Large intestine (tissue), 3 donors: ENCODE measurements around the gene POU2AF1. TPM values are rescaled to one million over a fixed set of nuclear protein-coding genes. Genes with fewer than 3 reads are reported as not detected.

ENCODE experiments used
- DNase-seq, 2 donors: peaks; one replicate each; pipeline versions ENCODE4 v3.0.0 to v3.0.0-alpha.2; 2013
- H3K27ac ChIP-seq: one replicate; pipeline ENCODE4 v1.5.1; 2013; ENCODE audit warnings: low read length
- H3K27me3 ChIP-seq: 2 replicates; pipeline ENCODE4 v1.6.1; 2013; ENCODE audit warnings: low read length; ENCODE audit not compliant: control insufficient read depth, insufficient read depth
- H3K36me3 ChIP-seq: 2 replicates; pipeline ENCODE4 v1.6.1; 2013; ENCODE audit warnings: low read length; ENCODE audit not compliant: control insufficient read depth, insufficient read depth
- H3K4me1 ChIP-seq: one replicate; pipeline ENCODE4 v1.6.1; 2013; ENCODE audit warnings: low read length; ENCODE audit not compliant: control insufficient read depth, insufficient read depth
- H3K4me3 ChIP-seq: one replicate; pipeline ENCODE4 v1.5.1; 2013; ENCODE audit warnings: low read length
- H3K9me3 ChIP-seq: one replicate; pipeline ENCODE4 v1.6.1; 2013; ENCODE audit warnings: mild to moderate bottlenecking, low read depth, low read length, moderate library complexity; ENCODE audit not compliant: control insufficient read depth
- WGBS: methylation state at CpG from one replicate; pipeline ENCODE4 v1.1.5; 2013; ENCODE audit warnings: low lambda C conversion rate; ENCODE audit not compliant: insufficient coverage; 5-methylcytosine and 5-hydroxymethylcytosine counted together
- polyA plus RNA-seq: library from polyadenylated mRNA; unstranded; fragments of 120-200 nt; gene quantifications from one replicate; pipeline ENCODE4 v1.2.1, GENCODE V29; 2013

POU2AF1 gene
- polyA plus RNA-seq, 1 donor, result 1.2 TPM

- H3K27ac ChIP-seq, result no peak overlapping the region
- DNase-seq, result no peak
- H3K36me3 ChIP-seq, result no peaks in the 10 kb centered on the region
- no CpG with 5 or more reads among the region's 5 CpGs for WGBS
- no peak overlapping the region for H3K4me3 ChIP-seq
- peaks cover 3% of the 10 kb centered on the region for H3K9me3 ChIP-seq
- peaks cover 66% of the 10 kb centered on the region for H3K4me1 ChIP-seq
- H3K27me3 ChIP-seq, result no peaks in the 10 kb centered on the region
These were observed 24.0 kb downstream of the POU2AF1 start for GRCh38 chr11:111355101-111355500.

DNA sequence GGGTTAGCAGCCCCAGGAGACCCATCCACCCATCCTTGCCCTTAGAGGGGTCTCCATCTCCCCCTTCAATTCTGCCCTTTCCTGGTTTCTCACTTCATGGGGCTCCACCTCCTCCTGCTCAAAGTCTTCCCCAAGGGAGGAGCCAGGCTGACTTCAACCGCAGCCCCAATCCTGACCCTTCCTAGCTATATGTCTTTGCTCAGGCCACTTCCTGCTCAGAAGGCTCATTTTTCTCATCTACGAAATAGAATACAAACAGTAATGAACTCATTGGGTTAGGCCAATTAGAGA lies 24.5 kb downstream of the POU2AF1 start:
- 67% methylated on average over 1 of the region's 2 CpGs for WGBS
- H3K36me3 ChIP-seq, result no peaks in the 10 kb centered on the region

GRCh38 chr11:111353776-111354600 lies 25.1 kb downstream of the POU2AF1 start:
- H3K9me3 ChIP-seq, result peaks cover 3% of the 10 kb centered on the region
- H3K36me3 ChIP-seq, result no peaks in the 10 kb centered on the region
- H3K27ac ChIP-seq, result no peak overlapping the region
- H3K4me1 ChIP-seq, result peaks cover 55% of the 10 kb centered on the region
- no peak overlapping the region for H3K4me3 ChIP-seq
- no peaks in the 10 kb centered on the region for H3K27me3 ChIP-seq
- 92% methylated on average over 1 of the region's 16 CpGs for WGBS
- DNase-seq, result no peak

More for the DNA sequence above, 24.5 kb downstream of the POU2AF1 start:
- no peak for DNase-seq
- H3K4me3 ChIP-seq, result no peak overlapping the region
- peaks cover 3% of the 10 kb centered on the region for H3K9me3 ChIP-seq
- H3K27ac ChIP-seq, result no peak overlapping the region
- no peaks in the 10 kb centered on the region for H3K27me3 ChIP-seq
- H3K4me1 ChIP-seq, result peaks cover 61% of the 10 kb centered on the region

GRCh38 chr11:111352935-111353710 lies 26.0 kb downstream of the POU2AF1 start:
- no peak for DNase-seq
- Histone ChIP-seq H3K9me3 (peaks cover 3% of the 10 kb centered on the region), H3K4me1 (peaks cover 47% of the 10 kb centered on the region), H3K4me3 (no peak overlapping the region), H3K36me3 (no peaks in the 10 kb centered on the region), H3K27ac (no peak overlapping the region), H3K27me3 (no peaks in the 10 kb centered on the region)
- 53% methylated on average over 2 of the region's 8 CpGs for WGBS

- no peak for DNase-seq
- Histone ChIP-seq H3K36me3 (no peaks in the 10 kb centered on the region), H3K9me3 (peaks cover 3% of the 10 kb centered on the region), H3K4me3 (no peak overlapping the region), H3K27me3 (no peaks in the 10 kb centered on the region), H3K27ac (no peak overlapping the region), H3K4me1 (peaks cover 39% of the 10 kb centered on the region)
- no CpG with 5 or more reads among the region's 9 CpGs for WGBS
These were observed 26.8 kb downstream of the POU2AF1 start for GRCh38 chr11:111352231-111352746.

- DNase-seq, result no peak
- no peak overlapping the region for H3K27ac ChIP-seq
- peaks cover 32% of the 10 kb centered on the region for H3K4me1 ChIP-seq
- H3K4me3 ChIP-seq, result no peak overlapping the region
- peaks cover 3% of the 10 kb centered on the region for H3K9me3 ChIP-seq
- WGBS, result 100% methylated on average over 1 of the region's 10 CpGs
- no peaks in the 10 kb centered on the region for H3K36me3 ChIP-seq
- no peaks in the 10 kb centered on the region for H3K27me3 ChIP-seq
These were observed 27.6 kb downstream of the POU2AF1 start for GRCh38 chr11:111351374-111352055.

GRCh38 chr11:111350811-111351210 lies 28.3 kb downstream of the POU2AF1 start:
- Histone ChIP-seq H3K9me3 (peaks cover 3% of the 10 kb centered on the region), H3K36me3 (no peaks in the 10 kb centered on the region), H3K4me1 (peaks cover 25% of the 10 kb centered on the region), H3K27ac (no peak overlapping the region), H3K4me3 (no peak overlapping the region), H3K27me3 (no peaks in the 10 kb centered on the region)
- no peak for DNase-seq
- no CpG with 5 or more reads among the region's 1 CpG for WGBS

- Histone ChIP-seq H3K36me3 (no peaks in the 10 kb centered on the region), H3K27me3 (no peaks in the 10 kb centered on the region), H3K4me1 (peaks cover 17% of the 10 kb centered on the region), H3K9me3 (peaks cover 1% of the 10 kb centered on the region), H3K27ac (no peak overlapping the region), H3K4me3 (no peak overlapping the region)
- no peak for DNase-seq
- no CpG with 5 or more reads among the region's 2 CpGs for WGBS
These were observed 29.8 kb downstream of the POU2AF1 start for GRCh38 chr11:111349191-111349695.

GRCh38 chr11:111348147-111348546 lies 30.9 kb downstream of the POU2AF1 start:
- peaks cover 7% of the 10 kb centered on the region for H3K4me1 ChIP-seq
- no peaks in the 10 kb centered on the region for H3K36me3 ChIP-seq
- H3K4me3 ChIP-seq, result no peak overlapping the region
- no peak for DNase-seq
- H3K9me3 ChIP-seq, result no peaks in the 10 kb centered on the region
- no peaks in the 10 kb centered on the region for H3K27me3 ChIP-seq
- WGBS, result 100% methylated on average over 3 of the region's 3 CpGs
- H3K27ac ChIP-seq, result no peak overlapping the region

GRCh38 chr11:111347723-111348115 lies 31.4 kb downstream of the POU2AF1 start:
- DNase-seq, result no peak
- WGBS, result no CpG with 5 or more reads among the region's 3 CpGs
- H3K27ac ChIP-seq, result no peak overlapping the region
- H3K4me1 ChIP-seq, result peaks cover 7% of the 10 kb centered on the region
- H3K9me3 ChIP-seq, result no peaks in the 10 kb centered on the region
- H3K4me3 ChIP-seq, result no peak overlapping the region
- H3K27me3 ChIP-seq, result no peaks in the 10 kb centered on the region
- no peaks in the 10 kb centered on the region for H3K36me3 ChIP-seq
